Measurements from ENCODE around the gene BICD1. TPM values are rescaled to one million over a fixed set of nuclear protein-coding genes. Genes with fewer than 3 reads are reported as not detected.

The BICD1 gene
- total and polyA plus RNA-seq, 12 donors = 2.5 to 14.7 (median 9.2) TPM

- Histone ChIP-seq H3K36me3 (peaks cover 0 to 10% (median 0%) of the 10 kb centered on the region in 9 donors), H3K4me1 (peaks cover 0 to 11% (median 0%) of the 10 kb centered on the region in 9 donors), H3K27me3 (no peaks in the 10 kb centered on the region), H3K27ac (no peak overlapping the region), H3K9me3 (peaks cover 0 to 22% (median 10%) of the 10 kb centered on the region in 11 donors), H3K4me3 (no peak overlapping the region)
- DNase-seq (no peak), ATAC-seq (no peak)
- intact Hi-C loops (cut with DNase I) = no loop called here
- TF ChIP-seq CTCF (IDR thresholded peaks at IDR 0.05) = no peak
- WGBS, 2 donors = 72 to 73% methylated on average over 3 of the region's 3 CpGs
Measured at GRCh38 chr12:32233568-32233967, 126.9 kb downstream of the BICD1 start.

GRCh38 chr12:32235251-32235650 is 128.6 kb downstream of the BICD1 start:
- TF ChIP-seq CTCF (IDR thresholded peaks at IDR 0.05) = no peak
- Histone ChIP-seq H3K4me1 (peaks cover 0 to 11% (median 0%) of the 10 kb centered on the region in 9 donors), H3K27me3 (no peaks in the 10 kb centered on the region), H3K36me3 (peaks cover 0 to 10% (median 0%) of the 10 kb centered on the region in 9 donors), H3K4me3 (no peak overlapping the region), H3K27ac (no peak overlapping the region), H3K9me3 (peaks cover 0 to 25% (median 10%) of the 10 kb centered on the region in 11 donors)
- intact Hi-C loops (cut with DNase I) = no loop called here
- ATAC-seq = no peak
- 93 to 94% methylated on average over 2 of the region's 2 CpGs for WGBS, 2 donors
- no peak for DNase-seq

GRCh38 chr12:32240162-32240561 is 133.5 kb downstream of the BICD1 start:
- no peak for ATAC-seq
- Histone ChIP-seq H3K4me3 (no peak overlapping the region), H3K27me3 (no peaks in the 10 kb centered on the region), H3K36me3 (peaks cover 0 to 10% (median 0%) of the 10 kb centered on the region in 9 donors), H3K27ac (no peak overlapping the region), H3K9me3 (peaks cover 0 to 25% (median 10%) of the 10 kb centered on the region in 11 donors), H3K4me1 (no peaks in the 10 kb centered on the region)
- intact Hi-C loops (cut with DNase I) = no loop called here
- no peak for TF ChIP-seq CTCF (IDR thresholded peaks at IDR 0.05)
- 88 to 96% methylated on average over 5 of the region's 5 CpGs for WGBS, 2 donors
- DNase-seq = no peak

GRCh38 chr12:32240831-32241230 is 134.2 kb downstream of the BICD1 start:
- no peak for TF ChIP-seq CTCF (IDR thresholded peaks at IDR 0.05)
- ATAC-seq (no peak), DNase-seq (no peak)
- no peaks in the 10 kb centered on the region for H3K27me3 ChIP-seq
- H3K4me1 ChIP-seq = no peaks in the 10 kb centered on the region
- H3K9me3 ChIP-seq = peaks cover 0 to 25% (median 10%) of the 10 kb centered on the region in 11 donors
- no peak overlapping the region for H3K27ac ChIP-seq
- H3K4me3 ChIP-seq = no peak overlapping the region
- 71 to 81% methylated on average over 4 of the region's 4 CpGs for WGBS, 2 donors
- intact Hi-C loops (cut with DNase I) = no loop called here
- H3K36me3 ChIP-seq = peaks cover 0 to 10% (median 0%) of the 10 kb centered on the region in 9 donors
